ENCODE results near the gene ZMIZ2.

Gene ZMIZ2

GRCh38 chr7:44757739-44758138 is 9.1 kb downstream of the ZMIZ2 start:
- no peak for DNase-seq (ENCODE audit: low spot score)

- DNase-seq (ENCODE audit: low spot score), result no peak
These were observed 10.6 kb downstream of the ZMIZ2 start for GRCh38 chr7:44759246-44759645.

GRCh38 chr7:44760034-44760580 is 11.5 kb downstream of the ZMIZ2 start:
- no peak for DNase-seq (ENCODE audit: low spot score)

GRCh38 chr7:44761207-44762161 is 12.8 kb downstream of the ZMIZ2 start:
- peak; percentile 57 for DNase-seq (ENCODE audit: low spot score)

GRCh38 chr7:44762300-44762699 is 13.7 kb downstream of the ZMIZ2 start:
- no peak for DNase-seq (ENCODE audit: low spot score)

- DNase-seq (ENCODE audit: low spot score), result no peak
These were observed 14.3 kb downstream of the ZMIZ2 start for GRCh38 chr7:44762726-44763522.

GRCh38 chr7:44764081-44764480 is 15.4 kb downstream of the ZMIZ2 start:
- DNase-seq (ENCODE audit: low spot score), result no peak

- no peak for DNase-seq (ENCODE audit: low spot score)
These were observed 16.3 kb downstream of the ZMIZ2 start for GRCh38 chr7:44764665-44765578.

- DNase-seq (ENCODE audit: low spot score), result no peak
These were observed 17.1 kb downstream of the ZMIZ2 start for GRCh38 chr7:44765579-44766415.

GRCh38 chr7:44766416-44766801 is 17.8 kb downstream of the ZMIZ2 start:
- no peak for DNase-seq (ENCODE audit: low spot score)

- DNase-seq (ENCODE audit: low spot score), result no peak
These were observed 18.7 kb downstream of the ZMIZ2 start for GRCh38 chr7:44767134-44767911.

- no peak for DNase-seq (ENCODE audit: low spot score)
These were observed 19.4 kb downstream of the ZMIZ2 start for GRCh38 chr7:44767912-44768627.

GRCh38 chr7:44768628-44769371 is 20.2 kb downstream of the ZMIZ2 start:
- no peak for DNase-seq (ENCODE audit: low spot score)

GRCh38 chr7:44769376-44769775 is 20.7 kb downstream of the ZMIZ2 start:
- DNase-seq (ENCODE audit: low spot score), result no peak

- DNase-seq (ENCODE audit: low spot score), result no peak
These were observed 21.2 kb downstream of the ZMIZ2 start for GRCh38 chr7:44769776-44770294.

GRCh38 chr7:44771358-44771757 is 22.7 kb downstream of the ZMIZ2 start:
- no peak for DNase-seq (ENCODE audit: low spot score)

- DNase-seq (ENCODE audit: low spot score), result no peak
These were observed 23.8 kb downstream of the ZMIZ2 start for GRCh38 chr7:44772440-44772839.

GRCh38 chr7:44772867-44773266 is 24.2 kb downstream of the ZMIZ2 start:
- no peak for DNase-seq (ENCODE audit: low spot score)
